ENCODE data around the gene MORN1. TPM values are rescaled to one million over a fixed set of nuclear protein-coding genes. Genes with fewer than 3 reads are reported as not detected.

MORN1 gene
- total and polyA plus RNA-seq, 10 of the 15 experiments (the other 5 are each of a cell fraction or from before 2014, with no cell fraction given), result 0.76 to 7.9 (median 5.5) TPM

DNA sequence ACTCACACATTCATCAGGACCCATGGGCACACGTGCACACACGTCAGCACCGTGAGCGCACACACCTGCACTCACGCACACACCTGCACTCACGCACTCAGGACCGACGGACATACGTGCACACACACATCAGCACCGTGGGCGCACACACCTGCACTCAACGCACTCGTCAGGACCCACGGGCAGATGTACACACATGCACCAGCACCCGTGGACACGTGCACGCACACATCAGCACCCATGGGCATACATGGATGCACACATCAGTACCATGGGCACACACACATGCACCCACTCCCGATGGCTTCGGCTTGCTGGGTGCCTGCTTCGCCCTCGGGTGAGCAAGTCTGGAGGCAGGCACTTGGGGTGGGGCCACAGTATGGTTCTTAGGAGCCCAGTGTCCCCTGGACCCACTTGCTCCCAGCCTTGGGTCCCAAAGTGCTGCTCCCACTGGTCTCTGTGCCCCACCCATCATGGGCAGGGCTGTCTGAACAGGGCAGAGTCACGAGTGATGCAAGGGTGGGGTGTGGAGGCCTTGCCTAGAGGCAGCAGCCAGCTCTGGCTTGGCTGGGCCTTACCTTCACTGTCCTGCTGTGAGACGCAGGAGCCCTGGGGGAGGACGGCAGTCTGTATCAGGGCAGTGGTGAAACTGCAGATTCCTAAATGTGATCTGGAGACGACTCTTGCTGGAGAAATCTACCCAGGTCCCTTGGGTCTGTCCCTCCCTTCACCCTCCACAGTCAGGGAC lies 113.4 kb downstream of the MORN1 start (continued):
- TF ChIP-seq, protein P1, sequence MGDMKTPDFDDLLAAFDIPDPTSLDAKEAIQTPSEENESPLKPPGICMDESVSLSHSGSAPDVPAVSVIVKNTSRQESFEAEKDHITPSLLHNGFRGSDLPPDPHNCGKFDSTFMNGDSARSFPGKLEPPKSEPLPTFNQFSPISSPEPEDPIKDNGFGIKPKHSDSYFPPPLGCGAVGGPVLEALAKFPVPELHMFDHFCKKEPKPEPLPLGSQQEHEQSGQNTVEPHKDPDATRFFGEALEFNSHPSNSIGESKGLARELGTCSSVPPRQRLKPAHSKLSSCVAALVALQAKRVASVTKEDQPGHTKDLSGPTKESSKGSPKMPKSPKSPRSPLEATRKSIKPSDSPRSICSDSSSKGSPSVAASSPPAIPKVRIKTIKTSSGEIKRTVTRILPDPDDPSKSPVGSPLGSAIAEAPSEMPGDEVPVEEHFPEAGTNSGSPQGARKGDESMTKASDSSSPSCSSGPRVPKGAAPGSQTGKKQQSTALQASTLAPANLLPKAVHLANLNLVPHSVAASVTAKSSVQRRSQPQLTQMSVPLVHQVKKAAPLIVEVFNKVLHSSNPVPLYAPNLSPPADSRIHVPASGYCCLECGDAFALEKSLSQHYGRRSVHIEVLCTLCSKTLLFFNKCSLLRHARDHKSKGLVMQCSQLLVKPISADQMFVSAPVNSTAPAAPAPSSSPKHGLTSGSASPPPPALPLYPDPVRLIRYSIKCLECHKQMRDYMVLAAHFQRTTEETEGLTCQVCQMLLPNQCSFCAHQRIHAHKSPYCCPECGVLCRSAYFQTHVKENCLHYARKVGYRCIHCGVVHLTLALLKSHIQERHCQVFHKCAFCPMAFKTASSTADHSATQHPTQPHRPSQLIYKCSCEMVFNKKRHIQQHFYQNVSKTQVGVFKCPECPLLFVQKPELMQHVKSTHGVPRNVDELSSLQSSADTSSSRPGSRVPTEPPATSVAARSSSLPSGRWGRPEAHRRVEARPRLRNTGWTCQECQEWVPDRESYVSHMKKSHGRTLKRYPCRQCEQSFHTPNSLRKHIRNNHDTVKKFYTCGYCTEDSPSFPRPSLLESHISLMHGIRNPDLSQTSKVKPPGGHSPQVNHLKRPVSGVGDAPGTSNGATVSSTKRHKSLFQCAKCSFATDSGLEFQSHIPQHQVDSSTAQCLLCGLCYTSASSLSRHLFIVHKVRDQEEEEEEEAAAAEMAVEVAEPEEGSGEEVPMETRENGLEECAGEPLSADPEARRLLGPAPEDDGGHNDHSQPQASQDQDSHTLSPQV (IDR thresholded peaks at IDR 0.05), result no peak
- no peak for TF ChIP-seq EZH2 (IDR thresholded peaks at IDR 0.05; ENCODE audit: borderline replicate concordance, control insufficient read depth, low read depth, low read length)
- no peak for TF ChIP-seq SIX5 (IDR thresholded peaks at IDR 0.05; ENCODE audit: low read depth, low read length, severe bottlenecking)
- TF ChIP-seq, protein P2, sequence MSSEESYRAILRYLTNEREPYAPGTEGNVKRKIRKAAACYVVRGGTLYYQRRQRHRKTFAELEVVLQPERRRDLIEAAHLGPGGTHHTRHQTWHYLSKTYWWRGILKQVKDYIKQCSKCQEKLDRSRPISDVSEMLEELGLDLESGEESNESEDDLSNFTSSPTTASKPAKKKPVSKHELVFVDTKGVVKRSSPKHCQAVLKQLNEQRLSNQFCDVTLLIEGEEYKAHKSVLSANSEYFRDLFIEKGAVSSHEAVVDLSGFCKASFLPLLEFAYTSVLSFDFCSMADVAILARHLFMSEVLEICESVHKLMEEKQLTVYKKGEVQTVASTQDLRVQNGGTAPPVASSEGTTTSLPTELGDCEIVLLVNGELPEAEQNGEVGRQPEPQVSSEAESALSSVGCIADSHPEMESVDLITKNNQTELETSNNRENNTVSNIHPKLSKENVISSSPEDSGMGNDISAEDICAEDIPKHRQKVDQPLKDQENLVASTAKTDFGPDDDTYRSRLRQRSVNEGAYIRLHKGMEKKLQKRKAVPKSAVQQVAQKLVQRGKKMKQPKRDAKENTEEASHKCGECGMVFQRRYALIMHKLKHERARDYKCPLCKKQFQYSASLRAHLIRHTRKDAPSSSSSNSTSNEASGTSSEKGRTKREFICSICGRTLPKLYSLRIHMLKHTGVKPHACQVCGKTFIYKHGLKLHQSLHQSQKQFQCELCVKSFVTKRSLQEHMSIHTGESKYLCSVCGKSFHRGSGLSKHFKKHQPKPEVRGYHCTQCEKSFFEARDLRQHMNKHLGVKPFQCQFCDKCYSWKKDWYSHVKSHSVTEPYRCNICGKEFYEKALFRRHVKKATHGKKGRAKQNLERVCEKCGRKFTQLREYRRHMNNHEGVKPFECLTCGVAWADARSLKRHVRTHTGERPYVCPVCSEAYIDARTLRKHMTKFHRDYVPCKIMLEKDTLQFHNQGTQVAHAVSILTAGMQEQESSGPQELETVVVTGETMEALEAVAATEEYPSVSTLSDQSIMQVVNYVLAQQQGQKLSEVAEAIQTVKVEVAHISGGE (CRISPR knock-in tag; IDR thresholded peaks at IDR 0.05), result no peak
- no peak for TF ChIP-seq TAF1 (IDR thresholded peaks at IDR 0.05; ENCODE audit: borderline replicate concordance, low read depth, low read length)
- no peak for TF ChIP-seq NRF1 (conservative IDR thresholded peaks at IDR 0.05; ENCODE audit: low read depth, low read length)

Measured in GM12878 (cell line).